Panc1 (cell line): Measurements from ENCODE around the gene IFI30. TPM values are rescaled to one million over a fixed set of nuclear protein-coding genes. Genes with fewer than 3 reads are reported as not detected.

Source experiments
- ATAC-seq: fragments of 200-7000 bp; cut with Tn5 transposase; 2 replicates; pipeline ENCODE4 v1.9.1; 2020; ENCODE audit warnings: mild to moderate bottlenecking, moderate library complexity
- BruUV-seq: library from RNA; stranded (reverse); fragments of 400-500 nt; replicated peaks from 2 replicates; lab custom pipeline; 2021; lab: Mats Ljungman, UMichigan
- CTCF ChIA-PET: fragments of 300-600 bp; sonication (Branson Sonifier 250); formaldehyde crosslinking; loops from one replicate; lab custom pipeline; 2022; ENCODE audit warnings: antibody characterized with exemption; lab: Charles Lee
- POLR2A ChIA-PET: fragments of 300-600 bp; sonication (Branson Sonifier 250); formaldehyde crosslinking; loops from one replicate; lab custom pipeline; 2022; ENCODE audit warnings: antibody characterized with exemption; lab: Charles Lee
- DNase-seq: peaks from one replicate; pipeline ENCODE4 v3.0.0-alpha.2; 2010; ENCODE audit warnings: low read depth, low spot score
- H3K27ac ChIP-seq: 2 replicates; pipeline ENCODE4 v1.5.1; 2011; ENCODE audit warnings: mild to moderate bottlenecking, low read length, inconsistent platforms
- H3K27me3 ChIP-seq: fragments of 200-500 bp; sonication (Bioruptor generic); 2 replicates; pipeline ENCODE4 v1.6.0; 2014; ENCODE audit warnings: low read length, inconsistent platforms; ENCODE audit not compliant: control insufficient read depth, insufficient read depth
- H3K36me3 ChIP-seq: fragments of 200-500 bp; sonication (Bioruptor generic); 2 replicates; pipeline ENCODE4 v1.5.1; 2014; ENCODE audit warnings: inconsistent platforms, mild to moderate bottlenecking, low read length, moderate library complexity; ENCODE audit not compliant: control insufficient read depth, insufficient read depth
- H3K4me1 ChIP-seq: 2 replicates; pipeline ENCODE4 v1.5.1; 2011; ENCODE audit warnings: inconsistent platforms, mild to moderate bottlenecking, low read length, moderate library complexity; ENCODE audit not compliant: control insufficient read depth, insufficient read depth
- H3K4me3 ChIP-seq, 2 experiments: 2 replicates each; pipeline ENCODE4 v1.5.1; 2011 to 2012; ENCODE audit warnings: low read depth in 2 of 2, low read length in 2 of 2, mild to moderate bottlenecking in 2 of 2, inconsistent platforms in 1 of 2, moderate library complexity in 1 of 2
- H3K9me3 ChIP-seq: fragments of 200-500 bp; sonication (Bioruptor generic); 2 replicates; pipeline ENCODE4 v1.5.1; 2014; ENCODE audit warnings: low read depth, mild to moderate bottlenecking, inconsistent platforms, low read length, moderate library complexity; ENCODE audit not compliant: control insufficient read depth, insufficient read depth
- CTCF ChIP-seq: fragments of 450-650 bp; IDR thresholded peaks from 2 replicates; pipeline ENCODE4 v1.5.1; 2017; ENCODE audit warnings: mild to moderate bottlenecking
- POLR2AphosphoS5 ChIP-seq: IDR thresholded peaks from 2 replicates; pipeline ENCODE4 v1.6.1; 2012; ENCODE audit warnings: mild to moderate bottlenecking, low read depth, low read length, moderate library complexity
- REST ChIP-seq, 2 experiments: IDR thresholded peaks; 2 replicates each; pipeline ENCODE4 v1.6.1; 2011 to 2012; ENCODE audit warnings: low read depth in 2 of 2, control low read depth in 1 of 2, low read length in 1 of 2, mild to moderate bottlenecking in 1 of 2, moderate library complexity in 1 of 2; ENCODE audit not compliant: insufficient read depth in 1 of 2
- SIN3A ChIP-seq: IDR thresholded peaks from 2 replicates; pipeline ENCODE4 v1.6.1; 2012; ENCODE audit warnings: low read depth, mild to moderate bottlenecking, low read length, moderate library complexity, borderline replicate concordance; ENCODE audit not compliant: insufficient read depth
- TCF7L2 ChIP-seq: IDR thresholded peaks from 2 replicates; pipeline ENCODE4 v1.6.1; 2011; ENCODE audit warnings: mild to moderate bottlenecking, low read depth, low read length, inconsistent platforms
- in situ Hi-C: cut with HindIII; loops from 2 replicates; pipeline ENCODE4 v1.10.0; 2016; ENCODE audit warnings: low sequenced_read_pairs, low pct_unique_long_range_greater_than_20kb
- intact Hi-C: fragments of 100-400 bp; cut with micrococcal nuclease; formaldehyde crosslinking; loops from one replicate; pipeline ENCODE4 v1.10.0; 2022; ENCODE audit not compliant: unreplicated experiment
- total RNA-seq: library from RNA; stranded (reverse); gene quantifications from one replicate; pipeline ENCODE4 v1.2.1, GENCODE V29; 2021; ENCODE audit not compliant: unreplicated experiment

IFI30 gene
- total RNA-seq, 1 experiment from 2014 or later, result 39.7 TPM

DNA sequence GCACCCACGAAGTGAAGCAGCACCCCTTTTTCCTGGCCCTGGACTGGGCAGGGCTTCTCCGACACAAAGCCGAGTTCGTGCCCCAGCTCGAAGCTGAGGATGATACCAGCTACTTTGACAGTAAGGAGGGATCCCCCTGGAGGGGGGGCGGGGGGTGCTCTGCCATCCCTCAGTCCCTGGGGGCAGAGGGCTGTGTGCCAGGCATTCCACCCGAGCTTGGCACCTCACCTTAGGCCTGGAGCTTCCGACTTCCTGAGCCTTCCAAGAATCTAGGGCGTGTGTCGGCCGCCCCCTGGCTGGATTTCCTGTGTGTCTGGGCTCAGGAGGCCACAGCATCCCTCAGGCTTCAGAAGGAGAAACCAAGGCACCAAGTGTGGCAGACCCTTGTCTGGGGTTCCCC, 36.4 kb upstream of the IFI30 start:
- CTCF ChIA-PET, result no interaction called here
- TF ChIP-seq SIN3A, result no peak
- TF ChIP-seq POLR2AphosphoS5, result no peak
- TF ChIP-seq REST (IDR thresholded peaks at IDR 0.05; ENCODE audit: insufficient read depth in 1 of 2, low read depth in 2 of 2, low read length in 1 of 2), result no peak
- no peak for TF ChIP-seq CTCF
- no peak for TF ChIP-seq TCF7L2
- ATAC-seq, result no peak

DNA sequence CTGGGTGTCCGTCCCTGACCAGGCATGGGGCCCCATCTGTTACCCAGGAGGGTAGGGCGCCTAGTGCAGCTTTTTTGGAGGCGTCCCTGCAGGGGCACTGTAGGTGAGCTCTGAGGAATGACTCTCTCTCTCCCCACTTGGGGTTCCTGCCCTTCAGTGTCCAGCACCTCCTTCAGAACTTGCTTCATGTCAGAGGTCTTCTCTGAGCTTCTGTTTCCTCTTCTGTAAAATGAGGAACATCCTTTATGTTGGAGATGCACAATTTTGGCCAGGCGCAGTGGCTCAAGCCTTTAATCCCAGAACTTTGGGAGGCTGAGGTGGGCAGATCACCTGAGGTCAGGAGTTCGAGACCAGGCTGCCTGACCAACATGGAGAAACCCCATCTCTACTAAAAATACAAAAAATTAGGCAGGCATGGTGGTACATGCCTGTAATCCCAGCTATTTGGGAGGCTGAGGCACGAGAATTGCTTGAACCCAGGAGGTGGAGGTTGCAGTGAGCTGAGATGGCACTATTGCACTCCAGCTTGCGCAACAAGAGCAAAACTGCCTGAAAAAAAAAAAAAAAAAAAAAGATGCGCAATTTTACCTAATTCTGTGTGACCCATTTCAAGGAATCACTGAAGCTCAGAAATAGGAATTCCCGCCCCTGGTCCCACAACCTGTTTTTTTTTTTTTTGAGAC, 35.8 kb upstream of the IFI30 start:
- H3K27me3 ChIP-seq, result no peaks in the 10 kb centered on the region
- no TSS peak for BruUV-seq
- H3K4me3 ChIP-seq, result no peak overlapping the region
- ChIA-PET POLR2A (interaction anchor here (0.6 kb wide), 1 partner anchor 283 kb away, joined by 4 read pairs; no protein-coding TSS in a partner anchor), CTCF (interaction anchor here (0.6 kb wide), 1 partner anchor 40 kb away, joined by 3 read pairs; no protein-coding TSS in a partner anchor)
- H3K4me1 ChIP-seq, result no peaks in the 10 kb centered on the region
- no peak for DNase-seq
- in situ Hi-C loops (no loop called here), intact Hi-C loops (no loop called here)
- no peak overlapping the region for H3K27ac ChIP-seq
- H3K36me3 ChIP-seq, result no peaks in the 10 kb centered on the region
- TF ChIP-seq CTCF (no peak), TCF7L2 (no peak), POLR2AphosphoS5 (no peak), REST (IDR thresholded peaks at IDR 0.05; ENCODE audit: insufficient read depth in 1 of 2, low read depth in 2 of 2, low read length in 1 of 2) (no peak), SIN3A (no peak)
- H3K9me3 ChIP-seq, result no peaks in the 10 kb centered on the region
- ATAC-seq, result no peak

More for the DNA sequence above, 36.4 kb upstream of the IFI30 start:
- Histone ChIP-seq H3K36me3 (no peaks in the 10 kb centered on the region), H3K27me3 (no peaks in the 10 kb centered on the region), H3K4me1 (no peaks in the 10 kb centered on the region), H3K4me3 (no peak overlapping the region), H3K9me3 (no peaks in the 10 kb centered on the region), H3K27ac (no peak overlapping the region)
- POLR2A ChIA-PET, result no interaction called here
- intact Hi-C loops, result no loop called here
- no TSS peak for BruUV-seq
- in situ Hi-C loops, result no loop called here
- DNase-seq, result no peak
